ENCODE data around the gene MAP3K4.
A peak's percentile ranks its signal among the peaks of the same experiment; 100 is the strongest.

Gene MAP3K4

GRCh38 chr6:161048641-161049040 is 57.1 kb downstream of the MAP3K4 start:
- DNase-seq, result no peak

DNA sequence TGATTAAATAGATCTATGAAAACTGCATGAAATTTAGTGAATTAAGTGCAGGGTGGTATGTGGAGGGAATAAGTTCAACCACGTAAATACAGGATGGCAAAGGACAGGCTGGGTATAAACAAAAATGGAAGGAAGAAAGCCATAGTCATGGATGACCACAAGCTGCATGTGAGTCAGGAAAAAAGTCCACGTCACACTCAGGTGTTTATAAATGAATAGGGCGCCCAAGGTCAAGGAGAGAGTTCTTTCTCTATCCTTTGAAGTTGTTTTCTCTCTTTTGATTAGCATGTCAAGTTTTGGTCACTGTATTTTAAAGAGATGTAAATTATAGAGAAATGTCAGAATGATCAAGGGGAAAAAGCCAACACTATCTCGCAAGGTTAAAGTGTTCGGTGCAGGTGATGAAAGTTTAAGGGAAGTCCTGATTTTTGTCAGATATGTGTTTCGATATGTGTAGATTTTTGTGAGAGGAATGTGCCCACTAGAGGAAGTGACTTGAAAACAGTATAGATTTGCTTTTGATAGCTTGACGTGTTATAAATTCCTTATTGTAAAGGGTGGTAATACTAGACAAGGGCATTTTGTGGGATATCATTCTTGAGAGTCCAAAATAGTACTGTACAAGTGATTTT is 58.7 kb downstream of the MAP3K4 start:
- no peak for DNase-seq

DNA sequence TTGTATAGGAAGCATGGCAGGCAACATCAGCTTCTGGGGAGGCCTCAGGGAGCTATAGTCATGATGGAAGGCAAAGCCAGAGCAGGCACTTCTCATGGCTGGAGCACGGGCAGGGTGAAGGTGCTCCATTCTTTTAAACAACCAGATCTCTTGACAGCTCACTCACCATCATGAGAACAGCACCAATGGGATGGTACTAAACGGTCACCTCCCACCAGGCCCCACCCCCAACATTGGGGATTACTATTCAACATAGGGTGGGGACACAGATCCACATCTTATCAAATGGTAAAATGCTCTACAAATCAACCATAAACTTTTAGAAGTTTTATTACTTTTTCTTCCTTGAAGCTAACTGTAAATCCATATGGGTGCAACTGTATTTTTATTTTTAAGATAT is 61.5 kb downstream of the MAP3K4 start:
- DNase-seq, result no peak

DNA sequence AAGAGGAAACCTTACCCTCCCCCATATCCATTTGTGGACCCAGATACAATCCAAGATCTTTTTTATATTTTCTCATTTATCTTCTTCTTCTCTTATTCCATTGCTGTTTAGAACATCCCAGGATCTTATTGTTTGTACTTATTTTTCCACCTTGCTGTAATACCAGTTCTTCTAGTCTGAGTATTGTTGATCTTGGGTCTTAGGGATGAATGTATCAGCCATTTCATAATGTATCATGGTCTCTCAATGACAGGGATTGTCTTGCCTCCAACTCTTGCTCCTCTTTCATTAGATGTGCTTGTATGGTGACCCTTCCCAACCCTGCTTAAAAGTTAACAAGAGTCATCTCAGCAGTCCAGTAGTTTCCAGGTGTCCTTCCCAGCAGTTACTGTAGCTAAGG is 63.3 kb downstream of the MAP3K4 start:
- no peak for DNase-seq

DNA sequence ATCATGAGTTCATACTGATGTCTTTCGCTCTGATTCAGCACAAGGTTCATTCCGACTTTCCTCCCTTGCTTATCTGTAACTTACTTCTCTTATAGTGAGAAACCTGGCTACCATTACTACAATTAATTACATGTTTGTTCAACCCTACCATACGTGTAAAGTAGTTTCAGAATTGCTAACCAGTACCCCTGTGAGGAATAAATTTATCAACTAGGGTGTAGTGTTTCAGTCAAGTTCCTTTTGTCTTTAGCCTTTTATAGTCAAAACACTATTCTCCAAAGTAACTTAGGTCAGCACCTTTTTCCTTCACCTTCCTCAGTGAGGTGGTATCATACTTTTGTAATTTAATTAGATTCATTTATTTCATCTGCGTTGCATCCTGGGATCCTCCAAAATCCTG is 64.9 kb downstream of the MAP3K4 start:
- DNase-seq, result no peak

DNA sequence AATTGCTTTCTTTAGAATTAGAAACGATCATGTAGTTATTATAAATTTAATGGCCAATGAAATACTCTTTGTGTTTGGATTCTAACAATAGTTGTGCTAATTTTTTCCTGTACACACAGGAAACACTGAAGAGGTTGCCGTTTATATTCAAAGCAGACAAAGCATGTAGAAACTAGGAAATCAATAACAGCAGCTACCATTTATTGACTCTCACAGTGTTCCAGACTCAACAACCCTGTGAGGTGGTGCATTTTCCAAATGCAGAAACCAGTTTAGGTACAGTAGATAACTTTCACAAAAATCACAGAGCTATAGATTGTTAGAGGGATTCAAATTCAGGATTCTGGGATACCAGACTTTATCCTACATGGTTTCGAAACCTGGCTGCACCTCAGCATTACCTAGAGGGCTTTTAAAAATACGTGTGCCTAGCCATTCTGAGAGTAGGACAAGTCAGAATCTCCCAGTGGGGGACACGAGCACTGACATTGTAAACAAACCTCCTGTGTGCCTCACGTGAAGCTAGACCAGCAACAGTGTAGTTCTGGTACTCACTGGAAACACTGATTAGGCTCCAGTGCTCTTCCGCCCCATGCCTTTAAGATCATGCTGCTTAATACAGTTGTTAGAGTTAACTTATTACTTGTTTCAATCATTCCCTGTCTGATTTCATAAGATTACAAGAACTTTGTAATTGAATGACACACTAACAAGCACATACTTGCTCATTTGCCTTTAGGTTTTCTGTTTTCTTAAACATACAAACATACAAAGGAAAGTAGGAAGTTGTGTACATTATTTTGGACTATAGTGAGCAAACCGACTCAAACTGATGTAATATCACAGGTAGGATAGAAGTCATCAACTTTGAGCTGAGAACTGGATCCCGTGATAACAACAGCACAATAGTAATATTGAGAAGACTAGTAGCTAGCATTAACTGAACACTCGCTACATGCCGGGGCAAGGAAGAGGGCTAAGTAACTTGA is 65.8 kb downstream of the MAP3K4 start:
- DNase-seq, result no peak

GRCh38 chr6:161058741-161059140 is 67.2 kb downstream of the MAP3K4 start:
- DNase-seq, result no peak

DNA sequence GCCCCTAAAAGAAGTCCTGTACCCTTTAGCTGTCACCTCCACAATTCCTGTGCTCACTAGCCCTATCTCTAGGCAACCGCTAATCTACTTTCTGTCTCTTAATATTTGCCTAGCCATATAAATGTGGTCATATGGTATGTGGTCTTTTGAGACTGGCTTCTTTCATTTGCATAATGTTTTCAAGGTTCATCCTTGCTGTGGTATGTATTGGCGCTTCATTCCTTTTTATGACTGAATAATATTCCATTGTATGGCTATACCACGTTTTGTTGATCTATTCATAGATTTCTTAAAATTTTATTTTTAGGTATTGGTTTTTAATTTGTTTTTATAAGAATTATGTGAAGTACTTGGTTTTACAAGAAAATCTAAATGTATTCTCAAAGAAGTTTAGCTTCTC is 70.0 kb downstream of the MAP3K4 start:
- DNase-seq, result no peak

GRCh38 chr6:161064915-161065314 is 73.3 kb downstream of the MAP3K4 start:
- no peak for DNase-seq

DNA sequence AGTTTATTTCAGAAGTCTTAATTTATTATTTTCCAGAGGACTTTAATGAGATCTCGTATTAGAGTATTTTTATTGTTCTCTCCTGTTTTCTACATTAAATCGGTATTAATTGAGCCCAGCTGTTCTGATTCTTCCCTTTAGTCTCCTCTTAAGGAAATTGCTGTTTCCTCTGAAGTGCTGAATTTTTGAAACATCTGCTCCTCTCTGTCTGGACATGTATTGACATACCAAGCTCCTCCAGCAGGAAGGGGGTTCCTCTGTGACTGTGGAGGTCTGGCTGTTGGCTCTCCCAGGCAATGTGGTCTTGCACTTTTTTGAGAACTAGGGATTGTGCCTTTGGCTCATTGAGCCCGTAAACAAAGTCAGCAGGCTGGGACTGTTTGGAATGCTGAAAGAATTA is 74.9 kb downstream of the MAP3K4 start:
- DNase-seq, result no peak

DNA sequence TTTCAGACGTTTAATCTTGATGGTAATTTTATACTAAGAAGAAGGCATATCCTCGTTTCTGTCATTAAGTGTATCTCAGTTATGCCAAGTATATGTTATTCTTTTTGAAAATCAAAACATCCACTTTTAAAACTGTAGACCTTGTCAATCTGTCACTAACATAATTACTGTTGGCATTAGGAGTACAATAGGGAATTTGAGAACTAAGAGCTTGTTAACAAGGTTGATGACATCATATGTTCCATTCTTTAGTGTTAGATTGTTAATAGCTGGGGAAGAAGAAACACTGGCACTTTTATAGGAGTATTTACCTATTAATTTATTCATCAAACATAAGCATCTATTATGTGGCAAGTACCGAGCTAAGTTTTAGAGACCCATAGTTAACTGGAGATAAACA is 76.2 kb downstream of the MAP3K4 start:
- DNase-seq, result peak; percentile 60

GRCh38 chr6:161068321-161068741 is 76.8 kb downstream of the MAP3K4 start:
- DNase-seq, result no peak

DNA sequence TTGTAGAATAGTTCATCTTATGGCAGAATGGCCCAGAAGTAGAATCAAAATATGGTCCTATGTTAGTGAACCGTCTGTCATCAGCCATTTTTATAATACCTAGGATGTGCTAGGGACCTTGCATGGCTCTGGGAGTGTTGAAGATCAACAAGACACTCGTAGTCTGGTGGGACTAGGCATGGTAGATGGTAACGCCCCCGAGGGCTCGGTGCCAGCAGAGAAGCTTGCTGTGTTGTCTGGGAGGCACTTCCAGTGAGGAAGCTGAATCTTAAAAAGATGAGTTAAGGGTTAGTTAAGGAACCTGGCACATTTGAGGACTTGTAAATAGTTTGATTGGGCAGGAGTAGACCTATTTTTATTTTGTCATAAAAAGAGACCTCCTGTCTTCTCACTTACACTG is 82.4 kb downstream of the MAP3K4 start:
- no peak for DNase-seq

GRCh38 chr6:161074496-161075121 is 83.0 kb downstream of the MAP3K4 start:
- no peak for DNase-seq

- no peak for DNase-seq
Measured at GRCh38 chr6:161076181-161076677, 84.7 kb downstream of the MAP3K4 start.

DNA sequence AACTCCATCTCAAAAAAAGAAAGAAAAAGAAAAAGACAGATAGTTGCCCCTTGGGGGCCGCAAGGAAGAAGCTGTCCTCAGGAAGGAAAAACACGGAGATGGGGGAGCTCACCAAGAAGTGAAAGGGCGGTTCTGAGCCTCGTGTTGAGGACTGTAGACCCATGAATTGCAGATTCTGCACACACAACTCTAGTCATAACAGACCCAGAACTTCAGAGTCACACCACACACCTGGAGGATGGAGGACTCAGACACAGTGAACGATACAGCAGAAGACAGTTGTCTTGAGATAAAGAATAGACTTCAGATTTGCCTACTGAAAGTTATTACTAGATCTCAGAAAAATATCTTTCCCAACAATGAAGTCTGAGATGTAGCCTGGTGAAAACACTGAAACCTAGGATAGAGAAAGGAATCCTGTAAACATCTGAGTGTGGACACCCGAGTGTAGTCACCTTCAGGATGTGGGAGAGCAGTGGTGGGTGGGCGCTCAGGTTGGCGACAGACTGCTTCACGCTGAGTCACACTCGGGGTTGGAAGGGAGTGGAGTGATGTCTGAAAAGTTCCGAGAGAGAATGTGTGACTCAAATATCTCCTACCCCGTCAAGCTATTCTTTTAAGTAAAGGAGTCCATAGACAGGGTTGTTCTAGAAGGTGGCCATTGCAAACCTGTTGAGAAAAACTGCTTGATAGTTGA is 88.1 kb downstream of the MAP3K4 start:
- no peak for DNase-seq

DNA sequence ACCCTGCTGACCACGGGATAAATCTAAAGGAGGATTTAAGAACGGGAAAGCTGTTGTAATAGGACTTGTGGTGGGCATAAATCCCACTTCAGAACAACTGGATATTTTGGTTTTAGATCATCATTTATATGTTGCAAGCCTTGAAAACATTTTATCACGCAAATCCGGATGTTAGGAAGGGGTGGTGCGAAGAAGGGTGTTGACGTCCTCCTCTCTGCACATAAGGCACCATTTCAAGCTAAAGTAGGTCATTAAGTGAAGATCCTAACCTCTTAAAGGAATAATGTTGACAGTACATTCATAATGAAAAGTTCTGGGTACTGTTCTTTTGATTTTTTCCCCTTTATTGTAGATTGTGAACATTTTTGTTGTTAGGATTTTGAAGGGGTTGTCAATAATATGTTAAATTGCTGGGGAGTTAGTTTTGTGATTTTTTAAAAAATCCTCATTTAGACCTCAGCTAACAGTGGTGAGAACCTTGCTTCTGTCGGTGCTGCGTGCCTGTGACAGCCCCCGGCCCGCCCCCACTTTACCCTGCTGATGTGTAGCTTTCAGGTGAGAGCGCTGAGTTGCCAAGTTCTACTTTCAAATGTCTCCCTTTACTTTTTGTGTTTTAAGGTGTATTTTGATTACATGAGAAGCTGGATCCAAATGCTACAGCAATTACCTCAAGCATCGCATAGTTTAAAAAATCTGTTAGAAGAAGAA is 88.8 kb downstream of the MAP3K4 start:
- DNase-seq, result no peak

- no peak for DNase-seq
Measured at GRCh38 chr6:161082215-161082614, 90.6 kb downstream of the MAP3K4 start.

DNA sequence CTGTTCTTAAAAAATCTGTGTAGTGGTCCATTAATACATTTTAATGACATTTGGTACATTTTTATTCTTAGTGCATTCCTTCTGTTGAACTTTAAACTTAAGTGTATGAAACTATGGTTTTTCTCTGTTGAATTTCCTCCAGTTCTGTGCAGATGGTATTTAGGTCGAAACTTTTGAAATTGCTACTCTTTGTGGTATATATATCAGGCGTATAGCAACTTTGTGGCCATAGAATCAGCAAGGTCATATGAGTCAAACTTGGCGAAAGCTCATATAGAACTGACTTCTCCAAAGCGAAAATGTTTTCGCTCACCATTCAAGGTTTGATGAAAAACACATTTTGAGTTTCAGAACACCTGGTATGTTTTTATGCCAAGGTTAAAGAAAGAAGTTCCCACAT is 93.7 kb downstream of the MAP3K4 start:
- no peak for DNase-seq

DNA sequence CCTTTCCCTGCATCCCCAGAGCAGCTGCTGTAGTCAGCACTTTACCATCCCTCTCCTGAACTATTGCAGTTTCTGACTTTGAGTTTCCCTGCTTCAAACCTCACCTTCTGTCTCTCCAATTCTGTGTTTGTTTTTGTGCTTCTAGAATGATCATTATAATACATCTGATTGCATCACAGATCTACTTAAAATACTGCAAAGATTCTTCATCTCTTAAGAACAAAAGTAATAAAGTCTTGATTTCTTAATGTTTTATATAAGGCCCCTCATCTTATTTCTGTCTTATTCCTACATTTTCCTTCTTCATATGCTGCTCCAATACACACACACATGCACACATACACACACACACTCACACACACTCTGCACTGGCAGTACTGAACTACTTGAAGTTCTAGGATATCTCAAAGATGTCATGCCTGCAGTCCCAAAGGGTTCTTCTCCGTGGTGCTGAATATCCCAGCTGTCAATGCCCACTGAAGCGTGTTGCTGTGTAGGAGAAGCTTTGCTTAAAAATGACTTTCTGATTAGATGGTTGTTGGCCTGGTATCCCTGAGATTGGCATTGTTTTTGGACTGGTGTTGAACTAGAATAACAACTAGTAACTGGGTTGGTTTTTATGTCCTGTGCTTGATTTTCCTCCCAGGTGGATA is 97.2 kb downstream of the MAP3K4 start:
- DNase-seq, result no peak

DNA sequence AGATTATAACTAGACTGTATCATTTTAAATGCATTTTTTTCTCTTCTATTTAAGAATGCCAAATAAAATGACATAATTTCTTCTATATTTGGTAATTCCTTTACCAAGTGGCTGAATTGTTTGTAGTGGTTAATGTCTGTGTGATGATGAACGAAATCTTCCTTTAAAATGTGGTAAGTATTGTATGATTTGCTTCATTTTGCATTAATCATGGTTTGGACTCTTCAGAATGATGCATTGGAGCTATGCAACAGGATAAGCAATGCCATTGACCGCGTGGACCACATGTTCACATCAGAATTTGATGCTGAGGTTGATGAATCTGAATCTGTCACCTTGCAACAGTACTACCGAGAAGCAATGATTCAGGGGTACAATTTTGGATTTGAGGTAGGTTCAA is 99.6 kb downstream of the MAP3K4 start:
- no peak for DNase-seq
